B cell (primary cell): Measurements from ENCODE around the gene RPTOR. TPM values are rescaled to one million over a fixed set of nuclear protein-coding genes. Genes with fewer than 3 reads are reported as not detected.

Experiments used
- ATAC-seq: fragments of 200-7000 bp; cut with Tn5 transposase; one replicate; pipeline ENCODE4 v1.10.0; 2021; ENCODE audit warnings: low read depth, mild to moderate bottlenecking, moderate number of reproducible peaks, moderate library complexity
- CTCF ChIA-PET: fragments of 350-600 bp; sonication (Branson Sonifier 250); formaldehyde crosslinking; loops from one replicate; lab custom pipeline; 2021; ENCODE audit warnings: antibody characterized with exemption, inconsistent platforms; lab: Charles Lee
- POLR2A ChIA-PET: fragments of 350-600 bp; sonication (Branson Sonifier 250); formaldehyde crosslinking; loops from one replicate; lab custom pipeline; 2021; ENCODE audit warnings: antibody characterized with exemption; lab: Charles Lee
- DNase-seq: peaks from one replicate; pipeline ENCODE4 v3.0.0; 2013
- H2AFZ ChIP-seq: 2 replicates; pipeline ENCODE4 v1.6.1; 2012; ENCODE audit warnings: mild to moderate bottlenecking, low read depth, low read length; ENCODE audit not compliant: insufficient read depth, poor library complexity, severe bottlenecking
- H3K27ac ChIP-seq, 2 donors: 1 replicate in 1 of 2; 2 replicates in 1 of 2; pipeline ENCODE4 v1.5.1; 2012 to 2013; ENCODE audit warnings: low read length in 2 of 2, mild to moderate bottlenecking in 2 of 2, moderate library complexity in 1 of 2
- H3K27me3 ChIP-seq, 4 experiments: fragments of 200-600 bp in 1 of 4; sonication (generic) in 1 of 4; replicated peaks in 1 of 4; 1 replicate in 2 of 4; 2 replicates in 2 of 4; pipeline versions ENCODE4 v1.6.1 to v1.7.0; 2013 to 2016; ENCODE audit warnings: low read length in 3 of 4, mild to moderate bottlenecking in 2 of 4, mixed read lengths in 1 of 4, moderate library complexity in 1 of 4; ENCODE audit not compliant: insufficient read depth in 4 of 4, control insufficient read depth in 3 of 4; ENCODE audit errors: control extremely low read depth in 1 of 4
- H3K36me3 ChIP-seq, 2 experiments: replicated peaks in 1 of 2; 1 replicate in 1 of 2; 2 replicates in 1 of 2; pipeline versions ENCODE4 v1.6.1 to v1.7.1; 2013; ENCODE audit warnings: low read length in 1 of 2; ENCODE audit not compliant: insufficient read depth in 2 of 2, control insufficient read depth in 1 of 2; ENCODE audit errors: control extremely low read depth in 1 of 2, extremely low read depth in 1 of 2
- H3K4me1 ChIP-seq, 2 donors: fragments of 200-600 bp in 1 of 2; sonication (generic) in 1 of 2; 1 replicate in 1 of 2; 2 replicates in 1 of 2; pipeline versions ENCODE4 v1.5.1 to v1.6.1; 2013 to 2017; ENCODE audit warnings: low read length in 2 of 2; ENCODE audit not compliant: control insufficient read depth in 2 of 2, insufficient read depth in 2 of 2
- H3K4me2 ChIP-seq: replicated peaks from 2 replicates; pipeline ENCODE3; 2012; ENCODE audit warnings: mild to moderate bottlenecking, low read depth, low read length; ENCODE audit not compliant: poor library complexity, severe bottlenecking
- H3K4me3 ChIP-seq, 5 experiments: fragments of 200-600 bp in 1 of 5; sonication (generic) in 1 of 5; 1 replicate in 3 of 5; 2 replicates in 2 of 5; pipeline versions ENCODE4 v1.5.1 to v1.7.0; 2011 to 2016; ENCODE audit warnings: low read length in 4 of 5, mild to moderate bottlenecking in 4 of 5, low read depth in 2 of 5, control low read depth in 1 of 5, moderate library complexity in 1 of 5; ENCODE audit not compliant: insufficient read depth in 1 of 5; ENCODE audit errors: control extremely low read depth in 1 of 5, extremely low read depth in 1 of 5
- H3K79me2 ChIP-seq: fragments of 200-600 bp; sonication (generic); one replicate; pipeline ENCODE4 v1.6.0; 2016; ENCODE audit warnings: low read length; ENCODE audit not compliant: control insufficient read depth, insufficient read depth
- H3K9ac ChIP-seq: fragments of 200-600 bp; sonication (generic); 2 replicates; pipeline ENCODE4 v1.6.1; 2017; ENCODE audit warnings: mild to moderate bottlenecking, low read length, moderate library complexity
- H3K9me3 ChIP-seq, 3 donors: one replicate each; pipeline versions ENCODE4 v1.6.1 to v1.7.1; 2013; ENCODE audit warnings: low read length in 2 of 3; ENCODE audit not compliant: control insufficient read depth in 2 of 3, insufficient read depth in 1 of 3; ENCODE audit errors: control extremely low read depth in 1 of 3
- H4K20me1 ChIP-seq: 2 replicates; pipeline ENCODE4 v1.6.0; 2012; ENCODE audit warnings: mild to moderate bottlenecking, low read length; ENCODE audit not compliant: insufficient read depth, control insufficient read depth, poor library complexity, severe bottlenecking
- H3K27ac Mint-ChIP-seq: one replicate; pipeline ENCODE4 v1.8.0; 2021; ENCODE audit warnings: mixed read lengths
- H3K27me3 Mint-ChIP-seq: one replicate; pipeline ENCODE4 v1.8.0; 2021; ENCODE audit warnings: mixed read lengths
- H3K4me1 Mint-ChIP-seq: one replicate; pipeline ENCODE4 v1.8.0; 2021; ENCODE audit warnings: mixed read lengths
- H3K4me3 Mint-ChIP-seq: one replicate; pipeline ENCODE4 v1.8.0; 2021; ENCODE audit warnings: mixed read lengths
- H3K9me3 Mint-ChIP-seq: one replicate; pipeline ENCODE4 v1.8.0; 2022; ENCODE audit warnings: mixed read lengths; ENCODE audit not compliant: insufficient read depth
- CTCF ChIP-seq: fragments of 200-600 bp; IDR thresholded peaks from one replicate; pipeline ENCODE4 v1.8.0; 2022; ENCODE audit warnings: antibody characterized with exemption, mild to moderate bottlenecking
- EZH2 ChIP-seq: IDR thresholded peaks from 2 replicates; pipeline ENCODE4 v1.6.1; 2012; ENCODE audit warnings: borderline replicate concordance, low read depth, mild to moderate bottlenecking, moderate library complexity, low read length; ENCODE audit not compliant: insufficient read depth, poor library complexity, severe bottlenecking
- WGBS: methylation state at CpG from one replicate; pipeline ENCODE4 v1.1.5; 2013; ENCODE audit warnings: missing lambda C conversion rate; ENCODE audit not compliant: insufficient coverage; 5-methylcytosine and 5-hydroxymethylcytosine counted together
- intact Hi-C: fragments of 100-400 bp; cut with micrococcal nuclease; formaldehyde crosslinking; loops from one replicate; pipeline ENCODE4 v1.10.0; 2022
- polyA plus RNA-seq: library from polyadenylated mRNA; depleted of rRNA; stranded (reverse); fragments of >200 nt; gene quantifications from 2 replicates; pipeline ENCODE4 v1.2.3, GENCODE V29; 2012
- total RNA-seq, 2 donors: library from RNA; stranded (reverse); fragments of 120-200 nt in 1 of 2; gene quantifications; 1 replicate in 1 of 2; 2 replicates in 1 of 2; pipeline versions ENCODE4 v1.2.3 to v1.2.4, GENCODE V29; 2013 to 2022

The RPTOR gene
- total and polyA plus RNA-seq, 2 donors (not counting 1 experiment from before 2014, with no cell fraction given): 13.4 to 58.8 TPM

- no peak overlapping the region for H3K27ac ChIP-seq
- ChIA-PET CTCF (no interaction called here), POLR2A (interaction anchor here (0.7 kb wide), 1 partner anchor 641 kb away, joined by 3 read pairs; no protein-coding TSS in a partner anchor)
- H3K36me3 ChIP-seq: peaks cover 0 to 3% of the 10 kb centered on the region in 2 experiments
- intact Hi-C loops: loop anchor here (10.0 kb wide), 1 partner anchor 253 kb away; no protein-coding TSS in a partner anchor
- no peaks in the 10 kb centered on the region for H3K9me3 ChIP-seq
- H3K9me3 Mint-ChIP-seq: no peaks in the 10 kb centered on the region
- peaks cover 12 to 17% of the 10 kb centered on the region in 2 donors for H3K4me1 ChIP-seq
- H3K79me2 ChIP-seq: peaks cover 7% of the 10 kb centered on the region
- no peak for TF ChIP-seq CTCF
- TF ChIP-seq EZH2: no peak
- no peak for DNase-seq
- no peak overlapping the region for H3K9ac ChIP-seq
- H3K27ac Mint-ChIP-seq: no peak overlapping the region
- 75% methylated on average over 4 of the region's 7 CpGs for WGBS
- H2AFZ ChIP-seq: no peak overlapping the region
- H3K4me3 Mint-ChIP-seq: no peak overlapping the region
- H4K20me1 ChIP-seq: peaks cover 6% of the 10 kb centered on the region
- no peaks in the 10 kb centered on the region for H3K27me3 Mint-ChIP-seq
- no peaks in the 10 kb centered on the region for H3K27me3 ChIP-seq
- H3K4me2 ChIP-seq: no peak overlapping the region
- no peak for ATAC-seq
- no peak overlapping the region for H3K4me3 ChIP-seq
- H3K4me1 Mint-ChIP-seq: peaks cover 29% of the 10 kb centered on the region
These were observed 186.7 kb downstream of the RPTOR start for GRCh38 chr17:80731323-80731722.

GRCh38 chr17:80732268-80732667 lies 187.6 kb downstream of the RPTOR start:
- no peak overlapping the region for H3K4me3 Mint-ChIP-seq
- no peaks in the 10 kb centered on the region for H3K27me3 Mint-ChIP-seq
- H3K4me3 ChIP-seq: no peak overlapping the region
- H3K36me3 ChIP-seq: peaks cover 0 to 3% of the 10 kb centered on the region in 2 experiments
- peaks cover 13 to 17% of the 10 kb centered on the region in 2 donors for H3K4me1 ChIP-seq
- no peak for DNase-seq
- ChIA-PET POLR2A (no interaction called here), CTCF (no interaction called here)
- no peaks in the 10 kb centered on the region for H3K9me3 Mint-ChIP-seq
- H3K4me2 ChIP-seq: no peak overlapping the region
- no peak overlapping the region for H3K27ac ChIP-seq
- no peak overlapping the region for H3K9ac ChIP-seq
- WGBS: 100% methylated on average over 2 of the region's 7 CpGs
- H3K27me3 ChIP-seq: no peaks in the 10 kb centered on the region
- H3K4me1 Mint-ChIP-seq: peaks cover 29% of the 10 kb centered on the region
- H3K27ac Mint-ChIP-seq: no peak overlapping the region
- H2AFZ ChIP-seq: no peak overlapping the region
- no peak for ATAC-seq
- peaks cover 4% of the 10 kb centered on the region for H3K79me2 ChIP-seq
- no peaks in the 10 kb centered on the region for H3K9me3 ChIP-seq
- peaks cover 3% of the 10 kb centered on the region for H4K20me1 ChIP-seq
- TF ChIP-seq EZH2 (no peak), CTCF (no peak)
- intact Hi-C loops: loop anchor here (10.0 kb wide), 1 partner anchor 253 kb away; no protein-coding TSS in a partner anchor
